Keratinocyte (primary cell): ENCODE results near the gene KLHDC7A.

Experiments
- CTCF ChIP-seq, 3 experiments: IDR thresholded peaks in 1 of 3; conservative IDR thresholded peaks in 1 of 3; optimal IDR thresholded peaks in 1 of 3; 2 replicates in 2 of 3; 3 replicates in 1 of 3; pipeline versions ENCODE3 to v1.5.1; 2011; ENCODE audit warnings: low read length in 3 of 3, mild to moderate bottlenecking in 3 of 3, moderate library complexity in 2 of 3, control low read depth in 1 of 3, inconsistent platforms in 1 of 3; ENCODE audit not compliant: insufficient read depth in 2 of 3; ENCODE audit errors: extremely low read depth in 1 of 3
- EZH2 ChIP-seq: IDR thresholded peaks from one replicate; pipeline ENCODE4 v1.6.1; 2012; ENCODE audit warnings: inconsistent platforms, mild to moderate bottlenecking, low read length, moderate library complexity

- TF ChIP-seq CTCF (optimal IDR thresholded peaks at IDR 0.05 in 1 of 3, IDR thresholded peaks at IDR 0.05 in 1 of 3, conservative IDR thresholded peaks at IDR 0.05 in 1 of 3; ENCODE audit: extremely low read depth in 1 of 3, insufficient read depth in 2 of 3, low read length in 3 of 3) (no peak), EZH2 (no peak)
Observed at GRCh38 chr1:18468570-18468969, 12.2 kb upstream of the KLHDC7A start.
